Stimulated activated CD4-positive, alpha-beta T cell treated with anti-CD3 and anti-CD28 coated beads, Interleukin-2, amount 100 ng/mL, for 4 hours (primary cell): ENCODE measurements around the gene NPTX1.
A peak's percentile ranks its signal among the peaks of the same experiment; 100 is the strongest.

Source experiments
- DNase-seq: peaks from one replicate; pipeline ENCODE4 v3.0.0-alpha.2; 2020; ENCODE audit warnings: low read depth

Gene NPTX1

DNA sequence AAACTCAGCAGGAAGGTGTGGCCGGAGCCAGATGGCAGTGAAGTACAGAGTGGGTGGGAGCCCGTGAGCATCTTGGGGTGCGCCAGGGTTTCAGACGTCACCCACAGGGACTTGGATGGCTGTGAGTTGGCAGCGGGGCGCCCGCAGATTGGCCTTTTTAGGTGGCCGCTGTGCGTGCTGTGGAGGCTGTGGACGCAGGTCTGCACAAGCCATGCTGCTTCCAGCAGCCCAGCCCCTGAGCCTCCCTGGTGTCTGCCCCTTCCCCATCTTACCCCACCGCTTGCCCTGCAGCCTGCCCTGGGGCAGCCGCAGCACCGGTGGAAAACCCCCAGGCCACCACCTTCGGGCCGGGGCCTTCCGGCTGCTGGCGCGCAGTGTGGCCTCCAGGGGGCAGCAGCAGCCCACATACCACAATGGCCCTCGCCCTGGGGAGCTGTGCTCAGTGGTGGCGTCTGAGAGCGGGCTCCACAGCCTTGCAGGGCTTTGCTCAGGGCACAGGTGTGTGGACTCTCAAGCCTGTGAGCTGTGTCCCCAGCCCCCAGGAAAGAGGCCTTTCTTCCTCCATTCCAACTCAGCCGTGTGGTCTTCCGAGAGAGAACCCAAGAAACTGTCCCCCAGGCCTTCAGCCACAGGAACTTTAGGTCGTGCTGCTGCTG is 49.6 kb downstream of the NPTX1 start:
- peak; percentile 74 for DNase-seq

DNA sequence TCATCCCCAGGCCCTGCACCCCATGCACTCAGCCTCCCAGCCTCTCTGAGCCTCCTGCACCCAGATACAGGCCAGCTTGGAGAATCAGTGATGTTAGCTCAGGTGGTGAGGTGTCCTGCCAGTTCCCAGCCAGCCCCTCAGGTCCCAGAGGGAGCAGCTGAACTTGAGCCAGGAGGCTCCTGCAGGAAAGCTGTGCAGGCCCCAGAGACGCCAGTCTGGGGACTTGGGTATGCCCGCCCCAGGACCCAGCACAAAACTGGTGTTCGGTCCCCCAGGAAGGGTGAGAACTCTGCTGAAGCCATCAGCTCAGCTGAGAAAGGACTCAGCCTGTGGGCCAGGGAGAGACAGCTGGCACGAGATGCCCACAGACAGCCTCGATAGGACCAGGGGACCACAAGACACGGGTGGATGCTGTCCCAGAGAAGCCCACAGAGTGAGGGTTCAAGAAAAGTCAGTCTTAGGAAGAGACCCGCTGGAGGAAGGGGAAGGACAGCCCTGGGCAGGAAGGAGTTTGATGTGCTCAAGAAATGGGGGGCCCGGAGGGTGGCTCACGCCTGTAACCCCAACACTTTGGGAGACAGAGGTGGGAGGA is 50.5 kb downstream of the NPTX1 start:
- DNase-seq: no peak

DNA sequence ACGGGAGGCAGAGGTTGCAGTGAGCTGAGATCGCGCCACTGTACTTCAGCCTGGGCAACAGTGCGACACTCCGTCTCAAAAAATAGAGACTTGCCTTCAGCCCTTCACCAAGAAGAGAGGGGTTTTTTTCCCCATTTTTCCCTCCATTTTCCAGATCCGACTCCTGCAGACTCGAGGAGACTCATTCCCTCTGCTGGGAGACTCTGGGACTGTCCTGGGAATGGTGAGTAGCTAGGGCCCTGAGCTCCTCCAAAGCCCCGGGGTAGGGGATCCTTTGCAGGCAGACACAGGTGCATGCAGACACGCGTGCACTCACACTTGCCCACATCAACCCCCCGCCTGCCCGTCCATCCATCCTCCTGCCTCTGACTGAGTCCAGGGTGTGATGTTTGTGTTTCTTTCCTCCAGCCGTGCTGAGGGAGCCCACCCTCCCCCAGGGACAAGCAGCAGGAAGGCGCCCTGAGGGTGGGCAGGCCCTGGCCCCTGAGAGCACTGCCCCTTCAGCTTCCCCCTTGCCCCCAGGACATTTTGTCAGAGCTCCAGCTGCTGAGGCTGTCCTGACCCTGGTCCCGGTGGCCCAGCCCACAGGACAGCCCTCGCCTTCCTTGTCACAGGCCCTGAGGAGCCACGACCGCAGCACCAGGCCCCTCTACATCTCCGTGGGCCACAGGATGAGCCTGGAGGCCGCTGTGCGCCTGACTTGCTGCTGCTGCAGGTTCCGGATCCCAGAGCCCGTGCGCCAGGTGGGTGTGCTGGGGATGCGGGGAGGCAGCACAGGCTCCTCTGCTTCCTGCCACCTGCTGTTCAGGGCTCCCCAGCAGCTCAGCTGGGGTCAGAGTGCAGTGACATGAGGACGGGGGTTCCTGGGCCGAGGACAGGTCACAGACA is 51.3 kb downstream of the NPTX1 start:
- no peak for DNase-seq

DNA sequence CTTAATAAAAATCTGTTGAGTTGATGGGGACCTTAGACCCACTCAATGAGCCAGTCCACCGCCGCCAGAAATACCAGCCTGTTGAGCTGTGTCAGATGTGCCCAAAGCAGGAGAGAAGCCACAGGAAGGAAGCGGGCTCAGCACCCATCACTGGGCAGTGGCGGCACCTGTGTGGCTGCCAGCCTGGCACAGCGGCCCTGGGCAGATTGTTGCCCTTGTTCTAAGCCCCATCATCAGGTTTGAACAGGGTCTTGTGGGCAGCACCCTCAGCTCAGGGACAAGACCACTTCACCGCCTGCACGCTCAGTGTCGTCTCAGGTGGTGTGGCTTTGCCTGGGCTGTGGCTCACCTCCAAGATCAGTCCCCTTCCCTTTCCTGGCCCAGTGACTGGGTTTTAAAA is 52.1 kb downstream of the NPTX1 start:
- DNase-seq: no peak

DNA sequence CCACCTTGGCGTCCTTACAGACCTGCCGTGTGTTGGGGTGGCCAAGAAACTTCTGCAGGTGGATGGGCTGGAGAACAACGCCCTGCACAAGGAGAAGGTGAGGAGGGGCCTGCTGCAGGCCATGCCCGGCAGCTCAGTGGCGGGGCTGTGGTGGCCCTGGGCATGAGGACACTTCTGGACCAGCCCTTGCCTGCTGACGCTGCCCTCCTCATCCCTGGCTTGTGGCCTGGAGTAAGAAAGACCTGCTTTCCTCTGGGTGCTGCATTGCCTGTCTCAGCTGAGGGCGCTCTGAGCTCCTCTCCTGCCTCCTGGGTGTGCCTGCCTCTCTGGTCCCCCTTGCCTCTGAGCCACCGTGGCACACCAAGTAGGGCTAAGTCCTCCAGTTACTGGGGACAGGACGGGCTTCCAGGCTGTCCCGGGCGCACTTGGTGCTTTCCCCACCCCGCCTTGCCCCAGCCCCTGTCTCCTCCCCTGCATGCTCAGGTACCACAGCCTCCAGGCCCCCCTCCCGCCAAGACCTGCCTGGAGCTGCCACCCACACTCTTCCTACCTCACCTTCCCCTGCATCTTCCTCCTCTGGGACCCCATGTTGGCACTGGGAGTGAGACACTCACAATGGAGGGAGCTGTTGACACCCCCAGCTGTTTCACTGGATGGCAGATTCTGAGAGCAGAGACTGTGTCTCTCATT is 52.7 kb downstream of the NPTX1 start:
- no peak for DNase-seq

DNA sequence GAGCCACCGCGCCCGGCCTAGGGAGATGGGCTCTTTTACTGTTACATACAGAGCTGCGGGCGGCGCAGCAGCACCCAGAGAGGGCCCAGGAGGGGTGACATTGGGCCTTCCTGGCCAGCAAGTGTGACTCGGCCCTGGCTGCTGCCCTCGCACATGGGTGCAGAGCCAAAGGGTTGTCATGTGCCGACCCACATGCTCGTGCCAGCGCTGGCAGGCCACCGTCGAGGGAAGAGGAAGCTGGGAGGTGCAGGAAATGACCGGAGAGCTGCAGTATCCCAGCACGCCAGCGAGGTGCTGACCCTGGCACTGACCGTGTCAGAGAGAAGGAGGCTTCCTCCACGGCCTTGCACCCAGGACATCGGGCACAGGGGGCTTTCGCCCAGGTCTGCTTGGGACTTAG is 53.4 kb downstream of the NPTX1 start:
- no peak for DNase-seq

DNA sequence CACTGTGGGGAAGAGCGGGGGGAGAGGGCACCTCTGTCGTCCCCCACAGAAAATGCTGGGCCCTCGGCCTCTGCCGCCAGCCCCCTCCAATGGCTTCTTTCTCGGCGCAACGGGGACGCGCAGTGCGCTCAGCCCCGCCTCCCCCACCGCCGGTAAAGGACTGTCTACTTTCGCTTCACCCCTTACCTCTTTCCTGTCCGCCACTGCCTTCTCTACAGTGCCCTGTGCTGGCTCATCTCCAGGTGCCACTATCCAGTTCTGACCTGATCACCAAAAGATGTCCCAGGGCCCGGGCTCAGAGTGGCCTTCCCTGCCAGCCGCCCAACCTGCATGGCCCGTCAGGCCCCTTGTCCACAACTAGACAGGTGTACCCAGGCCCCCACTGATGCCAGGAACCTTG is 54.1 kb downstream of the NPTX1 start:
- no peak for DNase-seq

DNA sequence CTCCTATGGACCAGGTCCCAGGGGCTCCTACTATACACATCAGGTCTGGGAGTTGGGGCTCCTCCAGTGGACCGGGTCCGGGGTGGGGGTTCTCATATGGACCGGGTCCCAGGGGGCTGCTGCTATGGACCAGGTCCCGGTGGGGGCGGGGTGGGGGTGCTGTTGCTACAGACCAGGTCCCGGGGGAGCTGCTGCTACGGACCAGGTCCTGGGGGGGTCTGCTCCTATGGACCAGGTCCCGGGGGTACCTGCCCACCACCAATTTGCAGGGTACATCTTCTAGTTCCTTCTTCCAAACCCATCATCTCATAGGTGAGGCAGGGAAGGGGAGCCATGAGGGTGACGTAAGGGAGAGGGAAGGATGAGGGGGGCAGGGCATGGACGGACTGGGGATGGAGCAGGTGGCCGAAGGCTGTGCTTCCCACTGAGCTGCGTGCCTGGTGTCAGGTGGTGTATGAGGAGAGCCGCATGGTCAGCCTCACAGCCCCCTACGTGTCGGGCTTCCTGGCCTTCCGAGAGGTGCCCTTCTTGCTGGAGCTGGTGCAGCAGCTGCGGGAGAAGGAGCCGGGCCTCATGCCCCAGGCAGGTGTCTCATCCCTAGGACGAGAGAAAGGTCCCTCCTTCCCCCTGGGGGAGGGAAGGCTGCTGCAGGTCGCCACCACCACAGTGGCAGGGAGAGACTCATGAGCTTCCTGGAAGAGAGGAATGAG is 54.9 kb downstream of the NPTX1 start:
- no peak for DNase-seq

DNA sequence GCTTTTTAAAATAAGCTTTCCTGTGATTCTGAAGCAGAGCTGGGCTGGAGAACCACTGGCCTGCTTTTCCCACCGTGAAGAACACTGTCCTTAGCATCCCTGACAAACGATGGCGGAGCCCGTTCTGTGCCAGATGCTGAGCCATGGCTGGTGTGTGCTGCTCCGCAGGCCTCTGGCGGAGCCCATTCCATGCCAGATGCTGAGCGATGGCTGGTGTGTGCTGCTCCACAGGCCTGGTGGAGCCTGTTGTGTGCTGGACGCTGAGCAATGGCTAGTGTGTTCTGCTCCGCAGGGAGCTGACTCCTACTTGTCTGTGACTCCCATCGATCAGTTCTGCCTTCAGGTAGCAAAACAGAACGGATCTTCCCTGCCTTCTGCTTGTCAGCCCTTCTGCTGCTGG is 57.2 kb downstream of the NPTX1 start:
- DNase-seq: no peak

DNA sequence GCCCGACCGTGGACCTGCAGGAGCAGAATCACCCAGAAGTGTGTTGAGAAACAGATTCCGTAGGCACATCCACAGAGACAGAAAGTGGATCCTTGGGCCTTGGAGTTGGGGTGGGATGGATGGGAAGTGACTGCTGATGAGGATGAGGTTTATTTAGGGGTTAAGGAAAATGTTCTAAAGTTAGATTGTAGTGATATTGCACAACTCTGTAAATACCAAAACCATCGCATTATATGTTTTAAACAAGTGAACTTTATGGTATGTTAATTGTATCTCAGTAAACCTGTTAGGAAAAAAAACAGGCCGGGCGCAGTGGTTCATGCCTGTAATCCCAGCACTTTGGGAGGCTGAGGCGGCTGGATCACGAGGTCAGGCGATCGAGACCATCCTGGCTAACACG is 57.8 kb downstream of the NPTX1 start:
- DNase-seq: no peak
